Transverse colon (tissue), 4 donors: Measurements from ENCODE around the gene GLYR1. TPM values are rescaled to one million over a fixed set of nuclear protein-coding genes. Genes with fewer than 3 reads are reported as not detected.

ENCODE experiments used
- DNase-seq: peaks from one replicate; pipeline ENCODE4 v3.0.0-alpha.2; 2019
- H3K27ac ChIP-seq, 4 donors: fragments of 200-600 bp; sonication (generic); 2 replicates each; pipeline ENCODE4 v1.5.1; 2016 to 2018; ENCODE audit warnings: inconsistent platforms in 4 of 4
- H3K27me3 ChIP-seq: fragments of 200-600 bp; sonication (generic); 2 replicates; pipeline ENCODE4 v1.5.1; 2017; ENCODE audit warnings: inconsistent platforms
- H3K36me3 ChIP-seq, 4 donors: fragments of 200-600 bp; sonication (generic); 2 replicates each; pipeline ENCODE4 v1.5.1; 2017 to 2019; ENCODE audit warnings: inconsistent platforms in 4 of 4
- H3K4me1 ChIP-seq, 4 donors: fragments of 200-600 bp; sonication (generic); 2 replicates each; pipeline ENCODE4 v1.5.1; 2017 to 2020; ENCODE audit warnings: inconsistent platforms in 4 of 4
- H3K4me3 ChIP-seq, 4 donors: fragments of 200-600 bp; sonication (generic); 1 replicate in 1 of 4; 2 replicates in 3 of 4; pipeline versions ENCODE4 v1.5.1 to v1.6.1; 2017 to 2019; ENCODE audit warnings: inconsistent platforms in 4 of 4
- H3K9me3 ChIP-seq, 2 donors: fragments of 200-600 bp; sonication (generic); 2 replicates each; pipeline ENCODE4 v1.5.1; 2017 to 2019; ENCODE audit warnings: inconsistent platforms in 2 of 2
- EP300 ChIP-seq: sonication (generic); formaldehyde crosslinking; IDR thresholded peaks from one replicate; pipeline ENCODE4 v1.6.1; 2017; ENCODE audit warnings: antibody characterized with exemption, low read depth
- POLR2A ChIP-seq: fragments of 450-650 bp; IDR thresholded peaks from one replicate; pipeline ENCODE4 v1.6.1; 2016; ENCODE audit warnings: antibody characterized with exemption, mild to moderate bottlenecking, moderate library complexity
- POLR2AphosphoS5 ChIP-seq, 3 donors: sonication (generic); formaldehyde crosslinking; IDR thresholded peaks; one replicate each; pipeline ENCODE4 v1.6.1; 2016; ENCODE audit warnings: antibody characterized with exemption in 3 of 3
- WGBS, 2 donors: methylation state at CpG; one replicate each; pipeline ENCODE4 v1.1.5; 2018; ENCODE audit warnings: low coverage in 1 of 2; 5-methylcytosine and 5-hydroxymethylcytosine counted together
- in situ Hi-C, 4 donors: fragments of 200-750 bp; cut with MboI; loops; one replicate each; pipeline versions ENCODE4 v1.15.0 to v1.15.1; 2017; ENCODE audit warnings: low sequenced_read_pairs in 3 of 4, low pct_ligation_motif_present in 1 of 4, low pct_unique_long_range_greater_than_20kb in 1 of 4
- intact Hi-C: fragments of 100-400 bp; cut with DNase I; formaldehyde crosslinking; loops from one replicate; pipeline ENCODE4 v1.15.1; 2023; ENCODE audit warnings: low total_unique reads
- total RNA-seq, 4 donors: library from RNA; depleted of rRNA; stranded (reverse); fragments of >200 nt; gene quantifications; one replicate each; pipeline ENCODE4 v1.1.0, GENCODE V29; 2016
- TF ChIP-seq, protein P1 (sequence below), 5 experiments: fragments of 200-600 bp in 3 of 5; fragments of 450-650 bp in 2 of 5; sonication (generic) in 3 of 5; IDR thresholded peaks; 1 replicate in 2 of 5; 2 replicates in 3 of 5; pipeline ENCODE4 v1.5.1; 2016 to 2017; ENCODE audit warnings: antibody characterized with exemption in 5 of 5, inconsistent platforms in 3 of 5, mild to moderate bottlenecking in 2 of 5, moderate library complexity in 1 of 5

Gene GLYR1
- total RNA-seq, 4 donors from 2014 or later = 50.2 to 88.4 (median 74.0) TPM

DNA sequence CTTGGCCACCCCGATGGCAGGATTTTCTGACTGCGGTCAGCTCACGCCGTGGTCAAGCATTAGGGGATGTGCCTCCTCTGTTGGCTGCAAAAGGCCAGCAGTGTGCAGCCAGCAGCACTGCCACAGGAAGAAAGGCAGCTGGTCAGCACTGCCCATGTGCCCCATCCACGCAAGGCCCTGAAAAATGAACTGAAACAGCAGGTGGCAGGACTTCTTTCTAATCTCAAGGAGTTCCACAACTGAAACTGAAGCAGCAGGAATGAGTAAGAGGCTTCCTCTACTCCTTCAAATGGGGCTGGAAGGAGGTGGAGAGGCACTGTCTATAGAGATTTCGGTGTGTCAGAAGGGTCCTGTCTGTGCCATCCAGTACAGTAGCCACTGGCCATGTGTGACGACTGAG lies 83.3 kb downstream of the GLYR1 start:
- Histone ChIP-seq H3K27me3 (no peaks in the 10 kb centered on the region), H3K4me1 (peaks cover 11 to 31% (median 25%) of the 10 kb centered on the region in 4 donors), H3K36me3 (peaks cover 0 to 20% (median 10%) of the 10 kb centered on the region in 4 donors), H3K9me3 (no peaks in the 10 kb centered on the region), H3K27ac (no peak overlapping the region), H3K4me3 (no peak overlapping the region)
- no peak for DNase-seq
- intact Hi-C loops (no loop called here), in situ Hi-C loops (no loop called here)
- WGBS, 2 donors = 88% methylated on average over 7 of the region's 7 CpGs; no CpG with 5 or more reads in 1 of the 2 donors
- TF ChIP-seq EP300 = no peak
- TF ChIP-seq POLR2AphosphoS5 (IDR thresholded peaks at IDR 0.05) = no peak

DNA sequence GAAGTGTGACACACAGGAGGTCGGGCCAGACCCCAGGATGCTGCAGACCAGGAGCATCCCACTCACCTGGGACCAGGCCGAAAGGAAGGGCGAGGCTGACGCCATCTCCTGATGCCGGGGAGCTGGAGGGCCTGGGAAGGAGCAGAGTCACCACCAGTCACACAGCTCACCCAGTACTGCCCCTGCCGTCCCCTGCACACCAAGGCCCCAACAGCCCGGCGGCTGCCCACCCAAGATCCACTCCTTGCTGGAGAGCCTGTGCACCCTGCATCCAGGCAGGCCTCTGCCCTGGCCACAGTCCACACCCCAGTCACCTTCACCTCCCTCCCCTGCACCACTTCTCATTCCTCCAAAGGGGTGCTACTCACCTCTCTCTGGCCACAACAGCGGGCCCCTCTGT lies 84.9 kb downstream of the GLYR1 start:
- in situ Hi-C loops (no loop called here), intact Hi-C loops (no loop called here)
- no peak overlapping the region for H3K4me3 ChIP-seq
- peaks cover 0 to 28% (median 14%) of the 10 kb centered on the region in 4 donors for H3K36me3 ChIP-seq
- H3K27ac ChIP-seq = no peak overlapping the region
- DNase-seq = no peak
- H3K27me3 ChIP-seq = no peaks in the 10 kb centered on the region
- TF ChIP-seq POLR2AphosphoS5 (IDR thresholded peaks at IDR 0.05) (no peak), EP300 (no peak)
- H3K4me1 ChIP-seq = peaks cover 11 to 18% (median 15%) of the 10 kb centered on the region in 4 donors
- no peaks in the 10 kb centered on the region for H3K9me3 ChIP-seq
- WGBS, 2 donors = 94% methylated on average over 9 of the region's 9 CpGs; no CpG with 5 or more reads in 1 of the 2 donors

DNA sequence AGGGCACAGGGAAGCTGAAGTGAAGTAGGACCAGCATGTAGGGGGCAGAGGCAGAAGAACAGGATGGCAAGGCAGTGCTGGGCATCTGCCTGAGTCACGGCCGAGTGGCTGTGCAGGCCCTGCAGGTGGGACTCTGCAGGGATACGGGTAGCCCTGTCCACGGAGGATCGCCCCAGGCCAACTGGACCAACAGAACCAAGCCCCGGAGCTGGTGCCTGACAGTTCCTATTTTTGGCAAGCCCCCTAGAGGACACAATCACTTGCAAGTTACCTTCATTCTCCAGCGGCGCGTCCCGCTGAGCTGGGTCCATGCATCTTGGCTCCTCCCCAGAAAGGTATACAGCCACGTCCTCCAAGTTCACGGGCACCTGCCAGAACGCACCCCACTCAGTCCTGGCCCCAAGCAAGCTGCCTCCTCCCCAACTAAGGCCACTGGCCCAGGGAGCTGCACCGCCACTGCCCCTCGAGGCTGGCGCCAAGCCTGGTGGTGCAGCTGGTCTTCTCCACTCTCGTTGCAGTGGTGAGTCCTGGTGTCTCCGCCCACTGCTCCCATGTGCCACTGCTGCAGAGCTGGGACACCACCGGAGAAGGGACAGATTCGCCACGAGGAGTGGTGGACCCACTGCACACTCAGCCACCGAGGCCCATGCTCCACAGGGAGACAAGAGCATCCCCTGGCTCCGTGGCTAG lies 86.7 kb downstream of the GLYR1 start:
- no peak for DNase-seq
- Histone ChIP-seq H3K27me3 (no peaks in the 10 kb centered on the region), H3K27ac (no peak overlapping the region), H3K4me1 (peaks cover 3 to 7% (median 4%) of the 10 kb centered on the region in 4 donors), H3K9me3 (no peaks in the 10 kb centered on the region), H3K4me3 (no peak overlapping the region), H3K36me3 (peaks cover 0 to 40% (median 16%) of the 10 kb centered on the region in 4 donors)
- intact Hi-C loops (no loop called here), in situ Hi-C loops (no loop called here)
- TF ChIP-seq POLR2A = no peak
- TF ChIP-seq POLR2AphosphoS5 (IDR thresholded peaks at IDR 0.05) = no peak
- TF ChIP-seq, protein P1, sequence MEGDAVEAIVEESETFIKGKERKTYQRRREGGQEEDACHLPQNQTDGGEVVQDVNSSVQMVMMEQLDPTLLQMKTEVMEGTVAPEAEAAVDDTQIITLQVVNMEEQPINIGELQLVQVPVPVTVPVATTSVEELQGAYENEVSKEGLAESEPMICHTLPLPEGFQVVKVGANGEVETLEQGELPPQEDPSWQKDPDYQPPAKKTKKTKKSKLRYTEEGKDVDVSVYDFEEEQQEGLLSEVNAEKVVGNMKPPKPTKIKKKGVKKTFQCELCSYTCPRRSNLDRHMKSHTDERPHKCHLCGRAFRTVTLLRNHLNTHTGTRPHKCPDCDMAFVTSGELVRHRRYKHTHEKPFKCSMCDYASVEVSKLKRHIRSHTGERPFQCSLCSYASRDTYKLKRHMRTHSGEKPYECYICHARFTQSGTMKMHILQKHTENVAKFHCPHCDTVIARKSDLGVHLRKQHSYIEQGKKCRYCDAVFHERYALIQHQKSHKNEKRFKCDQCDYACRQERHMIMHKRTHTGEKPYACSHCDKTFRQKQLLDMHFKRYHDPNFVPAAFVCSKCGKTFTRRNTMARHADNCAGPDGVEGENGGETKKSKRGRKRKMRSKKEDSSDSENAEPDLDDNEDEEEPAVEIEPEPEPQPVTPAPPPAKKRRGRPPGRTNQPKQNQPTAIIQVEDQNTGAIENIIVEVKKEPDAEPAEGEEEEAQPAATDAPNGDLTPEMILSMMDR (IDR thresholded peaks at IDR 0.05) = no peak
- no peak for TF ChIP-seq EP300
- 88% methylated on average over 23 of the region's 23 CpGs; no CpG with 5 or more reads in 1 of the 2 donors for WGBS, 2 donors

DNA sequence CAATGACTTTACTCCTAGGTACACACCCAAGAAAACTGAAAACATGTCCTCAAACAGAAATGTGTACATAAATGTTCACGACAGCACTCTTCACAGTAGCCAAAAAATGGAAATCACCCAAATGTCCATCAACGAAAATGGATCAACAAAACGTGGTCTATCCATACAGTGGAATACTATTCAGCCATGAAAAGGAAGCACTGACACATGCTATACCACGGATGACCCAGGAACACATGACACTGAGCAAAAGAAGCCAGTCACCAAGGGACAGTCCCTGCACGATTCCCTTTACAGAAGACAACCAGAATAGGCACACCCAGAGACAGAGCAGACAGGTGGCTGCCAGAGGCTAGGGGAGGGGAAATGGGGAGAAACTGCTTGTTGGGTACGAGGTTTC lies 91.4 kb downstream of the GLYR1 start:
- WGBS, 2 donors = 94% methylated on average over 6 of the region's 6 CpGs
- Histone ChIP-seq H3K27ac (no peak overlapping the region), H3K9me3 (no peaks in the 10 kb centered on the region), H3K4me1 (no peaks in the 10 kb centered on the region), H3K4me3 (no peak overlapping the region), H3K27me3 (no peaks in the 10 kb centered on the region), H3K36me3 (peaks cover 0 to 50% (median 19%) of the 10 kb centered on the region in 4 donors)
- TF ChIP-seq POLR2AphosphoS5 (IDR thresholded peaks at IDR 0.05) = no peak
- TF ChIP-seq, protein P1 (IDR thresholded peaks at IDR 0.05) = no peak
- TF ChIP-seq POLR2A = no peak
- TF ChIP-seq EP300 = no peak
- DNase-seq = no peak
- in situ Hi-C loops = no loop called here
- intact Hi-C loops = no loop called here

DNA sequence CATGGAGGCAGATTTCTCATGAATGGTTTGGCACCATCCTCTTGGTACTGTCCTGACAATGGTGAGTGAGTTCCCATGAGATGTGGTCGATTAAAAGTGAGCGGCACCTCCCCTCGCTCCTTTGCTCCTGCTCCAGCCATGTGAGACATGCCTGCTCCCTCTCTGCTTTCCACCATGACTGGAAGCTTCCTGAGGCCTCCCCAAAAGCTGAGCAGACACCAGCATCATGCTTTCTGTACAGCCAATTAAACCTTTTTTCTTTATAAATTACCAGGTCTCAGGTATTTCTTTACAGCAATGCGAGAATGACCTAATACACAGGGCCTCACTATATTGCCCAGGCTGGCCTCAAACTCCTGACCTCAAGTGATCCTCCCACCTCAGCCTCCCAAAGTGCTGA lies 92.2 kb downstream of the GLYR1 start:
- Histone ChIP-seq H3K27me3 (no peaks in the 10 kb centered on the region), H3K4me3 (no peak overlapping the region), H3K4me1 (no peaks in the 10 kb centered on the region), H3K9me3 (no peaks in the 10 kb centered on the region), H3K27ac (no peak overlapping the region), H3K36me3 (peaks cover 0 to 47% (median 15%) of the 10 kb centered on the region in 4 donors)
- no peak for DNase-seq
- WGBS, 2 donors = 98 to 100% methylated on average over 3 to 4 of the region's 4 CpGs
- intact Hi-C loops = no loop called here
- TF ChIP-seq EP300 (no peak), POLR2A (no peak), POLR2AphosphoS5 (IDR thresholded peaks at IDR 0.05) (no peak)
- TF ChIP-seq, protein P1 (IDR thresholded peaks at IDR 0.05) = no peak
- in situ Hi-C loops = no loop called here
